Hepatocyte (in vitro differentiated cells): Measurements from ENCODE around the gene KMO.

Experiments
- EZH2 ChIP-seq: fragments of 200-600 bp; sonication (generic); IDR thresholded peaks from 2 replicates; pipeline ENCODE4 v1.6.1; 2016; ENCODE audit warnings: antibody characterized with exemption, mild to moderate bottlenecking, borderline replicate concordance
- TF ChIP-seq, protein P1 (sequence below): fragments of 200-600 bp; sonication (generic); IDR thresholded peaks from 2 replicates; pipeline ENCODE4 v1.5.1; 2016; ENCODE audit warnings: antibody characterized with exemption, mild to moderate bottlenecking; ENCODE audit not compliant: poor library complexity

DNA sequence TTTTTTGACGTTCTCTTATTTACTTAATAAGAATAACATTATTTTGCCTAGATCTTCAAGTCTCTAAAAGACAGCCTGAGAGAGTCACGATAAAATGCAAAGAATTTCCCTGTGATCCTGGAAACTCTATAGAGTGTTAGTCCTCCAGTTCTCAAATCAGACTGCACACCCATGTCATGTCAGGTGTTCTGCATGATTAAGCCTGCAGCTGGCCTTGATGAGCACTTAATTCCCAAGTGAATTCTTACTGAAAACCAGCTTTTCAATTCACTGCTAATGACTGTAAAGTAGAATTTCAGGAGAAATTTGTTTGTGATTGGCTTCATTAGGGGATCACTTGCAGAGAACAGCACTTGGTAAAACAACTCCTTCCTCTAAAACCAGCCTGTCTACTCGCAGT, 66.1 kb downstream of the KMO start:
- no peak for TF ChIP-seq EZH2
- TF ChIP-seq, protein P1, sequence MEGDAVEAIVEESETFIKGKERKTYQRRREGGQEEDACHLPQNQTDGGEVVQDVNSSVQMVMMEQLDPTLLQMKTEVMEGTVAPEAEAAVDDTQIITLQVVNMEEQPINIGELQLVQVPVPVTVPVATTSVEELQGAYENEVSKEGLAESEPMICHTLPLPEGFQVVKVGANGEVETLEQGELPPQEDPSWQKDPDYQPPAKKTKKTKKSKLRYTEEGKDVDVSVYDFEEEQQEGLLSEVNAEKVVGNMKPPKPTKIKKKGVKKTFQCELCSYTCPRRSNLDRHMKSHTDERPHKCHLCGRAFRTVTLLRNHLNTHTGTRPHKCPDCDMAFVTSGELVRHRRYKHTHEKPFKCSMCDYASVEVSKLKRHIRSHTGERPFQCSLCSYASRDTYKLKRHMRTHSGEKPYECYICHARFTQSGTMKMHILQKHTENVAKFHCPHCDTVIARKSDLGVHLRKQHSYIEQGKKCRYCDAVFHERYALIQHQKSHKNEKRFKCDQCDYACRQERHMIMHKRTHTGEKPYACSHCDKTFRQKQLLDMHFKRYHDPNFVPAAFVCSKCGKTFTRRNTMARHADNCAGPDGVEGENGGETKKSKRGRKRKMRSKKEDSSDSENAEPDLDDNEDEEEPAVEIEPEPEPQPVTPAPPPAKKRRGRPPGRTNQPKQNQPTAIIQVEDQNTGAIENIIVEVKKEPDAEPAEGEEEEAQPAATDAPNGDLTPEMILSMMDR = no peak
